IMR-90 (cell line): ENCODE measurements around the gene TMEM97.

Experiments used
- CTCF ChIP-seq: conservative IDR thresholded peaks from 2 replicates; pipeline ENCODE4 v1.5.1; 2012; ENCODE audit warnings: mild to moderate bottlenecking, low read depth, low read length, improper control_type of control experiment
- ELK1 ChIP-seq: fragments of 150-350 bp; IDR thresholded peaks from 2 replicates; pipeline ENCODE4 v1.6.1; 2016; ENCODE audit warnings: low read depth, mild to moderate bottlenecking, low read length, moderate library complexity, borderline replicate concordance
- RAD21 ChIP-seq: IDR thresholded peaks from 2 replicates; pipeline ENCODE4 v1.6.1; 2012; ENCODE audit warnings: low read length, improper control_type of control experiment
- RCOR1 ChIP-seq: IDR thresholded peaks from 2 replicates; pipeline ENCODE4 v1.6.1; 2012; ENCODE audit warnings: mild to moderate bottlenecking, low read length, improper control_type of control experiment; ENCODE audit not compliant: insufficient replicate concordance

GRCh38 chr17:28325211-28325610, 6.2 kb downstream of the TMEM97 start:
- TF ChIP-seq RAD21, result no peak
- TF ChIP-seq ELK1, result no peak
- no peak for TF ChIP-seq CTCF
- TF ChIP-seq RCOR1, result no peak
